Glutamatergic neuron (in vitro differentiated cells): ENCODE results near the gene TRPV2. TPM values are rescaled to one million over a fixed set of nuclear protein-coding genes. Genes with fewer than 3 reads are reported as not detected.

Experiments used
- DNase-seq: peaks from one replicate; pipeline ENCODE4 v3.0.0; 2022
- H3K27ac Mint-ChIP-seq: one replicate; pipeline ENCODE4 v1.8.0; 2020; ENCODE audit warnings: mild to moderate bottlenecking, mixed read lengths, inconsistent platforms; ENCODE audit not compliant: unreplicated experiment
- H3K27me3 Mint-ChIP-seq: one replicate; pipeline ENCODE4 v1.8.0; 2020; ENCODE audit warnings: mild to moderate bottlenecking, moderate library complexity, mixed read lengths, inconsistent platforms; ENCODE audit not compliant: unreplicated experiment
- H3K36me3 Mint-ChIP-seq: one replicate; pipeline ENCODE4 v1.8.0; 2020; ENCODE audit warnings: mild to moderate bottlenecking, mixed read lengths, inconsistent platforms; ENCODE audit not compliant: unreplicated experiment
- H3K4me1 Mint-ChIP-seq: one replicate; pipeline ENCODE4 v1.8.0; 2020; ENCODE audit warnings: mild to moderate bottlenecking, low read depth, mixed read lengths, inconsistent platforms; ENCODE audit not compliant: unreplicated experiment
- H3K4me3 Mint-ChIP-seq: one replicate; pipeline ENCODE4 v1.8.0; 2020; ENCODE audit warnings: mild to moderate bottlenecking, mixed read lengths, inconsistent platforms; ENCODE audit not compliant: unreplicated experiment
- H3K9me3 Mint-ChIP-seq: one replicate; pipeline ENCODE4 v1.8.0; 2020; ENCODE audit warnings: mild to moderate bottlenecking, moderate library complexity, mixed read lengths, inconsistent platforms; ENCODE audit not compliant: unreplicated experiment
- total RNA-seq: library from RNA; stranded (reverse); fragmentation: NEBNext Ultra II Directional; extraction: Animal tissue kit (Norgen Biotek cat#: 25700); gene quantifications from one replicate; pipeline ENCODE4 v1.2.1, GENCODE V29; 2021; ENCODE audit not compliant: unreplicated experiment
- TF ChIP-seq, protein P1 (sequence below): fragments of 200-600 bp; sonication (generic); IDR thresholded peaks from one replicate; pipeline ENCODE4 v1.5.0; 2021; ENCODE audit not compliant: partially characterized antibody, unreplicated experiment

The TRPV2 gene
- total RNA-seq, 1 donor from 2014 or later, result 27.0 TPM

DNA sequence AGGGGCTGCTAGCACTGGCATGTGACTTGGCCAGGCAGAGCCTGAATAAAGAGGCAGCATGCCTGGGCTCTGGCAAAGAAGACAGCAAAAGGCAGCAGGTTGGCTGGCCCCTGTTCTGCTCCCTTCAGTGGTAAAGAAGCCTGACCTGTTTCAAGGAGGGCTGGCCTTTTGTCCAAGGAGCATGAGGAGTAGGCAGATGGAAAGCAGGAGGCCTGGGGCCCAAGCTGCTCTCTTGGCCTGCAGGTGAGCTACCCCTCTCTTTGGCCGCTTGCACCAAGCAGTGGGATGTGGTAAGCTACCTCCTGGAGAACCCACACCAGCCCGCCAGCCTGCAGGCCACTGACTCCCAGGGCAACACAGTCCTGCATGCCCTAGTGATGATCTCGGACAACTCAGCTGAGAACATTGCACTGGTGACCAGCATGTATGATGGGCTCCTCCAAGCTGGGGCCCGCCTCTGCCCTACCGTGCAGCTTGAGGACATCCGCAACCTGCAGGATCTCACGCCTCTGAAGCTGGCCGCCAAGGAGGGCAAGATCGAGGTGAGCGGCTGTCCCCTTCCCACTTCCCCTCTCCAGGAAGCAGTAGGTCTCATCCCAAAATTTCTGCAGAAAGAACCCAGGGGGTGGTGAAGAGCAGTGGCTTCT is 8.0 kb downstream of the TRPV2 start:
- peaks cover 2% of the 10 kb centered on the region for H3K9me3 Mint-ChIP-seq
- no peak for DNase-seq
- TF ChIP-seq, protein P1, sequence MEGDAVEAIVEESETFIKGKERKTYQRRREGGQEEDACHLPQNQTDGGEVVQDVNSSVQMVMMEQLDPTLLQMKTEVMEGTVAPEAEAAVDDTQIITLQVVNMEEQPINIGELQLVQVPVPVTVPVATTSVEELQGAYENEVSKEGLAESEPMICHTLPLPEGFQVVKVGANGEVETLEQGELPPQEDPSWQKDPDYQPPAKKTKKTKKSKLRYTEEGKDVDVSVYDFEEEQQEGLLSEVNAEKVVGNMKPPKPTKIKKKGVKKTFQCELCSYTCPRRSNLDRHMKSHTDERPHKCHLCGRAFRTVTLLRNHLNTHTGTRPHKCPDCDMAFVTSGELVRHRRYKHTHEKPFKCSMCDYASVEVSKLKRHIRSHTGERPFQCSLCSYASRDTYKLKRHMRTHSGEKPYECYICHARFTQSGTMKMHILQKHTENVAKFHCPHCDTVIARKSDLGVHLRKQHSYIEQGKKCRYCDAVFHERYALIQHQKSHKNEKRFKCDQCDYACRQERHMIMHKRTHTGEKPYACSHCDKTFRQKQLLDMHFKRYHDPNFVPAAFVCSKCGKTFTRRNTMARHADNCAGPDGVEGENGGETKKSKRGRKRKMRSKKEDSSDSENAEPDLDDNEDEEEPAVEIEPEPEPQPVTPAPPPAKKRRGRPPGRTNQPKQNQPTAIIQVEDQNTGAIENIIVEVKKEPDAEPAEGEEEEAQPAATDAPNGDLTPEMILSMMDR, result no peak
- H3K27ac Mint-ChIP-seq, result no peak overlapping the region
- no peak overlapping the region for H3K4me3 Mint-ChIP-seq
- peaks cover 4% of the 10 kb centered on the region for H3K36me3 Mint-ChIP-seq
- H3K27me3 Mint-ChIP-seq, result peaks cover 6% of the 10 kb centered on the region
- H3K4me1 Mint-ChIP-seq, result peaks cover 5% of the 10 kb centered on the region

DNA sequence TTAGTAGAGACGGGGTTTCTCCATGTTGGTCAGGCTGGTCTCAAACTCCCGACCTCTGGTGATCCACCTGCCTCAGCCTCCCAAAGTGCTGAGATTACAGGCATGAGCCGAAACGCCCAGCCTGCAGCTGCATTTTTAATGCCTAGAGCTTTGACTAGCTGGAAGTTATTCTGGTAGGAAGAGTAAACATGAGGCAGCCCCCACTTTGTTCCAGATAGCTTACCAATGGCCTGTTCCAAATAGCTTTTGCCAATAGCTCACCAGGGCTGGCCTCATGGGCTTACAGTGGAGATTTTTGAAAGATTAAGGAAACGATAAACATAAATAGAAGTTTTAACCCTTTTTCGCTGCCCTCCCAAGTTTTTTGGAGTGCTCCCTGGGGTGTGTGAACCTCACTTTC is 9.8 kb downstream of the TRPV2 start:
- no peak overlapping the region for H3K27ac Mint-ChIP-seq
- H3K27me3 Mint-ChIP-seq, result peaks cover 7% of the 10 kb centered on the region
- TF ChIP-seq, protein P1, result no peak
- H3K4me1 Mint-ChIP-seq, result no peaks in the 10 kb centered on the region
- H3K4me3 Mint-ChIP-seq, result no peak overlapping the region
- H3K36me3 Mint-ChIP-seq, result no peaks in the 10 kb centered on the region
- no peak for DNase-seq
- H3K9me3 Mint-ChIP-seq, result no peaks in the 10 kb centered on the region

GRCh38 chr17:16425698-16426659 is 10.6 kb downstream of the TRPV2 start:
- TF ChIP-seq, protein P1, result no peak
- Mint-ChIP-seq H3K4me3 (no peak overlapping the region), H3K27ac (peak overlapping the region; percentile 55), H3K4me1 (no peaks in the 10 kb centered on the region), H3K27me3 (peaks cover 4% of the 10 kb centered on the region), H3K9me3 (no peaks in the 10 kb centered on the region), H3K36me3 (no peaks in the 10 kb centered on the region)
- no peak for DNase-seq

DNA sequence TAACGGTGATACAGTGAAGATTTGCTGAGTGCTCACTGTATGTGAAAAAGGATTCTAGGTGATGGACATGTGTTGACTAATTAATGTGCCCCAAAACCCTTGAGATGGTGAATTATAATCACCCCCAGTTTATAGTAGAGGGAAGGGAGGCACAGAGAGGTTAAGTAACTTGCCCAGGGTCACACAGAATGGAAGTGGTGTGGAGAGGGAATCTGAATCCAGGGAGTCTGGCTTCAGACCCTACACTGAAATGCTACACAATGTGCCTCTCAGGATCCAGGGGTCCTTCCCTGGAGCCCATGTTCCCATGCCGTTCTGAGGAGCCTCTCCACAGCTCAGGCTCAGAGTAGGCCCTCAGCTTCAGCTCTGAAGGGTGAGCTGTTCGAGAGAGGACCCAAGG is 11.6 kb downstream of the TRPV2 start:
- H3K4me3 Mint-ChIP-seq, result no peak overlapping the region
- H3K4me1 Mint-ChIP-seq, result no peaks in the 10 kb centered on the region
- no peaks in the 10 kb centered on the region for H3K9me3 Mint-ChIP-seq
- TF ChIP-seq, protein P1, result no peak
- H3K27me3 Mint-ChIP-seq, result peaks cover 4% of the 10 kb centered on the region
- no peak overlapping the region for H3K27ac Mint-ChIP-seq
- no peaks in the 10 kb centered on the region for H3K36me3 Mint-ChIP-seq
- DNase-seq, result no peak
